ENCODE results near the gene AHSP.
"Not testable (repeated sequence)": the region's sequence is repeated elsewhere in the genome, so short reads cannot be mapped to it uniquely, and the experiment has no call there.

The AHSP gene

GRCh38 chr16:31527734-31528274, at the start of gene AHSP:
TSS of gene AHSP (plus strand) at chr16:31527900. CDS start at chr16:31528140, 240 bp downstream.
- DNase-seq: no peak

DNA sequence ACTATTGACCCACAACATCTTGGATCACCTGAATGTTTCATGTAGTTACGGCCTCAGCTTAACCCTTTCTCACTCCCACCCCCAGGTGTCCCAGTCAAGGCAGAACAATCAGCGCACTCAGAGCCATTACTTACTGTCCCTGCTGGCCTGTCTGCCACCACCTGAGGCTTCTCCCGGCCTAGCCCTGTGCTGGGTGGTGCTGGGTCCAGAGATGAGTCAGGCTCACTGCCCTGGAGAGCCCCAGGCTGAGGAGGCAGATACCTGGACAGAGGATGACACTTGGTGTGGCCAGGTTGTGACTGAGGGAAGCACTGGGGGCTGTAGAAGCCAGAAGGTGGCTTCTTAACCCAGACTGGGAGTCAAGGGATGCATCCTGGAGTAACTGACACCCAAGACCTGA, 48.7 kb upstream of the AHSP start:
- Histone ChIP-seq H3K36me3 (peaks cover 3% of the 10 kb centered on the region; the same call in 1 of the 2 replicates), H3K4me3 (ENCODE audit: low read depth, low read length) (no peak overlapping the region), H3K27me3 (ENCODE audit: insufficient read depth, low read depth, severe bottlenecking) (no peaks in the 10 kb centered on the region), H3K27ac (no peak overlapping the region), H3K9me3 (ENCODE audit: severe bottlenecking) (no peaks in the 10 kb centered on the region)
- TF ChIP-seq, protein P1, sequence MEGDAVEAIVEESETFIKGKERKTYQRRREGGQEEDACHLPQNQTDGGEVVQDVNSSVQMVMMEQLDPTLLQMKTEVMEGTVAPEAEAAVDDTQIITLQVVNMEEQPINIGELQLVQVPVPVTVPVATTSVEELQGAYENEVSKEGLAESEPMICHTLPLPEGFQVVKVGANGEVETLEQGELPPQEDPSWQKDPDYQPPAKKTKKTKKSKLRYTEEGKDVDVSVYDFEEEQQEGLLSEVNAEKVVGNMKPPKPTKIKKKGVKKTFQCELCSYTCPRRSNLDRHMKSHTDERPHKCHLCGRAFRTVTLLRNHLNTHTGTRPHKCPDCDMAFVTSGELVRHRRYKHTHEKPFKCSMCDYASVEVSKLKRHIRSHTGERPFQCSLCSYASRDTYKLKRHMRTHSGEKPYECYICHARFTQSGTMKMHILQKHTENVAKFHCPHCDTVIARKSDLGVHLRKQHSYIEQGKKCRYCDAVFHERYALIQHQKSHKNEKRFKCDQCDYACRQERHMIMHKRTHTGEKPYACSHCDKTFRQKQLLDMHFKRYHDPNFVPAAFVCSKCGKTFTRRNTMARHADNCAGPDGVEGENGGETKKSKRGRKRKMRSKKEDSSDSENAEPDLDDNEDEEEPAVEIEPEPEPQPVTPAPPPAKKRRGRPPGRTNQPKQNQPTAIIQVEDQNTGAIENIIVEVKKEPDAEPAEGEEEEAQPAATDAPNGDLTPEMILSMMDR (IDR thresholded peaks at IDR 0.05; ENCODE audit: low read depth, low read length): no peak
- DNase-seq: no peak

More at GRCh38 chr16:31527734-31528274, at the start of gene AHSP:
- H3K36me3 ChIP-seq: no peaks in the 10 kb centered on the region
- H3K27me3 ChIP-seq (ENCODE audit: insufficient read depth, low read depth, severe bottlenecking): peaks cover 86% of the 10 kb centered on the region
- H3K27ac ChIP-seq: no peak within 1 kb of the TSS
- TF ChIP-seq, protein P1 (IDR thresholded peaks at IDR 0.05; ENCODE audit: low read depth, low read length): no peak
- H3K4me3 ChIP-seq (ENCODE audit: low read depth, low read length): no peak within 1 kb of the TSS
- H3K9me3 ChIP-seq (ENCODE audit: severe bottlenecking): no peaks in the 10 kb centered on the region

DNA sequence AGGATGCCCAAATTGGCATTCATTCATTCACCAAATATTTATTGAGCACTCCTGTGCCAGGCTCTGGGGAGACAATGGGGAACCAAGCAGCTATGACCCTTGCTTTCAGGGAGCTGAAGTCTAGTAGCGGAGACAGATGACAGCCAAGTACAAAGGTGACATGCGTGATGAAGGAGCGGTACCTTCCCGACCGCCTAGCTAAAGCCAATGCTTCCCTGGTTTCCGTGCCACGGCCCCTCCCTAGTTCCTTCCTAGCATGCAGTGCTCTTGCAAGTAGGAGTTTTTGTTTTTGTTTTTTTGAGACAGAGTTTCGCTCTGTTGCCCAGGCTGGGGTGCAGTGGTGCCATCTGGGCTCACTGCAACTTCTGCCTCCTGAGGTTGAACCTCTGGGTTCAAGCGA, 47.9 kb upstream of the AHSP start:
- Histone ChIP-seq H3K27me3 (ENCODE audit: insufficient read depth, low read depth, severe bottlenecking) (no peaks in the 10 kb centered on the region), H3K36me3 (no peaks in the 10 kb centered on the region), H3K27ac (no peak overlapping the region), H3K9me3 (ENCODE audit: severe bottlenecking) (no peaks in the 10 kb centered on the region), H3K4me3 (ENCODE audit: low read depth, low read length) (no peak overlapping the region)
- TF ChIP-seq, protein P1 (IDR thresholded peaks at IDR 0.05; ENCODE audit: low read depth, low read length): no peak
- DNase-seq: no peak

- no peak for DNase-seq
- TF ChIP-seq, protein P1 (IDR thresholded peaks at IDR 0.05; ENCODE audit: low read depth, low read length): no peak
- H3K4me3 ChIP-seq (ENCODE audit: low read depth, low read length): no peak overlapping the region
- H3K27me3 ChIP-seq (ENCODE audit: insufficient read depth, low read depth, severe bottlenecking): no peaks in the 10 kb centered on the region
- no peak overlapping the region for H3K27ac ChIP-seq
- H3K36me3 ChIP-seq: no peaks in the 10 kb centered on the region
- H3K9me3 ChIP-seq (ENCODE audit: severe bottlenecking): no peaks in the 10 kb centered on the region
Observed at GRCh38 chr16:31480851-31481536, 46.7 kb upstream of the AHSP start.

DNA sequence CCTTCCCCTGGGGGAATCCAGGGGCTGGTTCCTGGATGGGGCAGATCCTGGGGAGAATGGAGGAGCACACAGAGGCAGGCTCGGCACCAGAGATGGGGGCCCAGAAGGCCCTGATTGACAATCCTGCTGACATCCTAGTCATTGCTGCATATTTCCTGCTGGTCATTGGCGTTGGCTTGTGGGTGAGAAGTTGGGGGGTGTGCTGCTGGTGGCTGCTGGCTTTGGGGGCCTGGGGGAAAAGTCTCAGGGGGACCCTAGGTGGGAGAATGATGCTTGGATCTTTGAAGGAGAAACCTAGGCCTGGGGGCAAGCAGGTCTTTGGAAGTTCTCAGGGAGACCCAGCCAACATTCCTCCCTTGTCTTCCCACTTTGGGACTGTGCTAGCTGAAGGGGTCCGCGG, 44.6 kb upstream of the AHSP start, which contains the start of gene SLC5A2:
Gene SLC5A2 (plus strand): TSS at position 43 of the 400 bp plus-strand sequence. CDS start 14 bp downstream, at position 57.
- no peak for DNase-seq
- Histone ChIP-seq H3K27ac (no peak within 1 kb of the TSS), H3K9me3 (ENCODE audit: severe bottlenecking) (no peaks in the 10 kb centered on the region), H3K36me3 (no peaks in the 10 kb centered on the region), H3K27me3 (ENCODE audit: insufficient read depth, low read depth, severe bottlenecking) (no peaks in the 10 kb centered on the region), H3K4me3 (ENCODE audit: low read depth, low read length) (no peak within 1 kb of the TSS)
- TF ChIP-seq, protein P1 (IDR thresholded peaks at IDR 0.05; ENCODE audit: low read depth, low read length): no peak

- not testable (repeated sequence) for H3K9me3 ChIP-seq (ENCODE audit: severe bottlenecking); H3K4me3 ChIP-seq (ENCODE audit: low read depth, low read length); H3K36me3 ChIP-seq; DNase-seq; H3K27me3 ChIP-seq (ENCODE audit: insufficient read depth, low read depth, severe bottlenecking); H3K27ac ChIP-seq
Observed at GRCh38 chr16:31484048-31484447, 43.7 kb upstream of the AHSP start.

Data from WERI-Rb-1 (cell line).